ES-I3 (cell line): Measurements from ENCODE around the gene CLDND2.

ENCODE experiments used
- H3K36me3 ChIP-seq: 2 replicates; pipeline ENCODE4 v1.6.1; 2013; ENCODE audit warnings: mild to moderate bottlenecking, low read length, control low read depth, moderate library complexity; ENCODE audit not compliant: insufficient read depth
- H3K4me1 ChIP-seq: 2 replicates; pipeline ENCODE4 v1.6.1; 2013; ENCODE audit warnings: mild to moderate bottlenecking, control low read depth, low read length; ENCODE audit not compliant: insufficient read depth
- H3K9ac ChIP-seq: 2 replicates; pipeline ENCODE4 v1.6.1; 2013; ENCODE audit warnings: low read depth, mild to moderate bottlenecking, low read length, moderate library complexity
- H3K9me3 ChIP-seq: 2 replicates; pipeline ENCODE4 v1.6.1; 2013; ENCODE audit warnings: mild to moderate bottlenecking, low read length, moderate library complexity; ENCODE audit not compliant: control insufficient read depth, insufficient read depth

The CLDND2 gene

GRCh38 chr19:51370230-51370629 lies 1.4 kb upstream of the CLDND2 start:
- Histone ChIP-seq H3K9ac (no peak overlapping the region), H3K36me3 (no peaks in the 10 kb centered on the region), H3K9me3 (no peaks in the 10 kb centered on the region), H3K4me1 (peaks cover 7% of the 10 kb centered on the region; the same call in 1 of the 2 replicates)

- peaks cover 10% of the 10 kb centered on the region; the same call in 1 of the 2 replicates for H3K4me1 ChIP-seq
- peak overlapping the region; percentile 76 for H3K9ac ChIP-seq
- H3K36me3 ChIP-seq, result no peaks in the 10 kb centered on the region
- no peaks in the 10 kb centered on the region for H3K9me3 ChIP-seq
Observed at GRCh38 chr19:51367565-51368365, 1.0 kb downstream of the CLDND2 start.

GRCh38 chr19:51367255-51367564 lies 1.6 kb downstream of the CLDND2 start:
- Histone ChIP-seq H3K36me3 (no peaks in the 10 kb centered on the region), H3K4me1 (peaks cover 12% of the 10 kb centered on the region; the same call in 1 of the 2 replicates), H3K9ac (peak overlapping the region; percentile 76), H3K9me3 (no peaks in the 10 kb centered on the region)

- peaks cover 12% of the 10 kb centered on the region; the same call in 1 of the 2 replicates for H3K4me1 ChIP-seq
Observed at GRCh38 chr19:51366389-51367254, 2.2 kb downstream of the CLDND2 start.

GRCh38 chr19:51365965-51366388 lies 2.8 kb downstream of the CLDND2 start, which contains the start of gene ETFB:
ETFB (minus strand) TSS chr19:51366388; CDS start chr19:51366326, 62 bp downstream.
- H3K9me3 ChIP-seq, result no peaks in the 10 kb centered on the region
- H3K9ac ChIP-seq, result peak within 1 kb of the TSS; percentile 89
- peaks cover 12% of the 10 kb centered on the region; the same call in 1 of the 2 replicates for H3K4me1 ChIP-seq
- no peaks in the 10 kb centered on the region for H3K36me3 ChIP-seq

More at GRCh38 chr19:51366389-51367254, 2.2 kb downstream of the CLDND2 start:
- peak overlapping the region; percentile 76 for H3K9ac ChIP-seq
- H3K36me3 ChIP-seq, result no peaks in the 10 kb centered on the region
- H3K9me3 ChIP-seq, result no peaks in the 10 kb centered on the region

- peak overlapping the region; percentile 89 for H3K9ac ChIP-seq
- H3K36me3 ChIP-seq, result no peaks in the 10 kb centered on the region
- peaks cover 12% of the 10 kb centered on the region; the same call in 1 of the 2 replicates for H3K4me1 ChIP-seq
- H3K9me3 ChIP-seq, result no peaks in the 10 kb centered on the region
Observed at GRCh38 chr19:51365211-51365964, 3.4 kb downstream of the CLDND2 start.

- Histone ChIP-seq H3K4me1 (peaks cover 12% of the 10 kb centered on the region; the same call in 1 of the 2 replicates), H3K9ac (no peak overlapping the region), H3K36me3 (no peaks in the 10 kb centered on the region), H3K9me3 (no peaks in the 10 kb centered on the region)
Observed at GRCh38 chr19:51364200-51365106, 4.3 kb downstream of the CLDND2 start.

- Histone ChIP-seq H3K36me3 (no peaks in the 10 kb centered on the region), H3K4me1 (peaks cover 6% of the 10 kb centered on the region; the same call in 1 of the 2 replicates), H3K9me3 (no peaks in the 10 kb centered on the region), H3K9ac (no peak overlapping the region)
Observed at GRCh38 chr19:51361239-51361638, 7.6 kb downstream of the CLDND2 start.

GRCh38 chr19:51359294-51359693 lies 9.5 kb downstream of the CLDND2 start:
- H3K9ac ChIP-seq, result no peak overlapping the region

GRCh38 chr19:51357952-51358351 lies 10.9 kb downstream of the CLDND2 start:
- no peak overlapping the region for H3K9ac ChIP-seq
- H3K4me1 ChIP-seq, result peaks cover 12% of the 10 kb centered on the region; the same call in 1 of the 2 replicates
- no peaks in the 10 kb centered on the region for H3K9me3 ChIP-seq
- no peaks in the 10 kb centered on the region for H3K36me3 ChIP-seq

More at GRCh38 chr19:51359294-51359693, 9.5 kb downstream of the CLDND2 start:
- Histone ChIP-seq H3K4me1 (peaks cover 9% of the 10 kb centered on the region; the same call in 1 of the 2 replicates), H3K9me3 (no peaks in the 10 kb centered on the region), H3K36me3 (no peaks in the 10 kb centered on the region)

GRCh38 chr19:51356159-51356801 lies 12.5 kb downstream of the CLDND2 start:
- Histone ChIP-seq H3K36me3 (no peaks in the 10 kb centered on the region), H3K9ac (no peak overlapping the region), H3K9me3 (no peaks in the 10 kb centered on the region), H3K4me1 (peaks cover 9% of the 10 kb centered on the region; the same call in 1 of the 2 replicates)

- H3K9me3 ChIP-seq, result no peaks in the 10 kb centered on the region
- peaks cover 6% of the 10 kb centered on the region for H3K36me3 ChIP-seq
- no peak overlapping the region; the same call in 1 of the 2 replicates for H3K9ac ChIP-seq
- peaks cover 9% of the 10 kb centered on the region; the same call in 1 of the 2 replicates for H3K4me1 ChIP-seq
Observed at GRCh38 chr19:51354742-51355148, 14.1 kb downstream of the CLDND2 start.
